ENCODE results near the gene ZBTB46. TPM values are rescaled to one million over a fixed set of nuclear protein-coding genes. Genes with fewer than 3 reads are reported as not detected.

Gene ZBTB46
- total and polyA plus RNA-seq, 9 donors = 4.1 to 55.1 (median 34.7) TPM

GRCh38 chr20:63790572-63791168, 40.4 kb downstream of the ZBTB46 start:
- Histone ChIP-seq H3K4me1 (ENCODE audit: insufficient read depth) (peaks cover 10% of the 10 kb centered on the region), H3K4me3 (no peak overlapping the region), H3K36me3 (no peaks in the 10 kb centered on the region), H3K9me3 (no peaks in the 10 kb centered on the region), H3K27ac (no peak overlapping the region), H3K27me3 (no peaks in the 10 kb centered on the region)
- intact Hi-C loops (cut with DNase I) = no loop called here
- no peak for TF ChIP-seq CTCF (IDR thresholded peaks at IDR 0.05)
- no peak for TF ChIP-seq POLR2A (IDR thresholded peaks at IDR 0.05)
- TF ChIP-seq EP300 (IDR thresholded peaks at IDR 0.05) = no peak
- no peak for DNase-seq
- WGBS, 3 donors = 87 to 91% (median 90%) methylated on average over 37 of the region's 37 CpGs

- intact Hi-C loops (cut with DNase I) = loop anchor here in 1 of 4 donors (5.0 kb wide), 1 partner anchor 72 kb away; the partner anchor contains the start of gene ABHD16B
- no peaks in the 10 kb centered on the region for H3K9me3 ChIP-seq
- WGBS, 3 donors = 82 to 90% (median 87%) methylated on average over 56 to 57 of the region's 57 CpGs
- no peaks in the 10 kb centered on the region for H3K27me3 ChIP-seq
- no peak overlapping the region for H3K4me3 ChIP-seq
- TF ChIP-seq CTCF (IDR thresholded peaks at IDR 0.05) = no peak
- no peak for TF ChIP-seq EP300 (IDR thresholded peaks at IDR 0.05)
- no peak for TF ChIP-seq POLR2A (IDR thresholded peaks at IDR 0.05)
- peaks cover 10% of the 10 kb centered on the region for H3K4me1 ChIP-seq (ENCODE audit: insufficient read depth)
- no peak overlapping the region for H3K27ac ChIP-seq
- DNase-seq = no peak
- no peaks in the 10 kb centered on the region for H3K36me3 ChIP-seq
Observed at GRCh38 chr20:63789836-63790571, 41.1 kb downstream of the ZBTB46 start.

GRCh38 chr20:63787749-63788148, 43.3 kb downstream of the ZBTB46 start:
- intact Hi-C loops (cut with DNase I) = loop anchor here in 1 of 4 donors (5.0 kb wide), 1 partner anchor 75 kb away; the partner anchor contains the start of gene ABHD16B
- WGBS, 3 donors = 62 to 71% (median 68%) methylated on average over 16 of the region's 16 CpGs
- H3K9me3 ChIP-seq = no peaks in the 10 kb centered on the region

GRCh38 chr20:63787302-63787701, 43.8 kb downstream of the ZBTB46 start:
- H3K27ac ChIP-seq = no peak overlapping the region
- TF ChIP-seq POLR2A (IDR thresholded peaks at IDR 0.05) = no peak
- TF ChIP-seq CTCF (IDR thresholded peaks at IDR 0.05) = no peak
- TF ChIP-seq EP300 (IDR thresholded peaks at IDR 0.05) = no peak
- 83 to 87% (median 87%) methylated on average over 11 of the region's 11 CpGs for WGBS, 3 donors
- peaks cover 10% of the 10 kb centered on the region for H3K4me1 ChIP-seq (ENCODE audit: insufficient read depth)
- H3K4me3 ChIP-seq = no peak overlapping the region
- H3K36me3 ChIP-seq = no peaks in the 10 kb centered on the region
- intact Hi-C loops (cut with DNase I) = loop anchor here in 1 of 4 donors (5.0 kb wide), 1 partner anchor 75 kb away; the partner anchor contains the start of gene ABHD16B
- no peak for DNase-seq
- no peaks in the 10 kb centered on the region for H3K27me3 ChIP-seq
- H3K9me3 ChIP-seq = no peaks in the 10 kb centered on the region

More at GRCh38 chr20:63787749-63788148, 43.3 kb downstream of the ZBTB46 start:
- TF ChIP-seq EP300 (IDR thresholded peaks at IDR 0.05) (no peak), CTCF (IDR thresholded peaks at IDR 0.05) (no peak), POLR2A (IDR thresholded peaks at IDR 0.05) (no peak)
- no peak for DNase-seq
- H3K27ac ChIP-seq = no peak overlapping the region
- H3K4me3 ChIP-seq = no peak overlapping the region
- no peaks in the 10 kb centered on the region for H3K36me3 ChIP-seq
- H3K27me3 ChIP-seq = no peaks in the 10 kb centered on the region
- H3K4me1 ChIP-seq (ENCODE audit: insufficient read depth) = peaks cover 10% of the 10 kb centered on the region
